ENCODE measurements around the gene KRT6A. TPM values are rescaled to one million over a fixed set of nuclear protein-coding genes. Genes with fewer than 3 reads are reported as not detected.

Gene KRT6A
- total and polyA plus RNA-seq, 2 of the 8 experiments (the other 6 are each of a cell fraction or from before 2014, with no cell fraction given) = 0.11 TPM; not detected in 1

DNA sequence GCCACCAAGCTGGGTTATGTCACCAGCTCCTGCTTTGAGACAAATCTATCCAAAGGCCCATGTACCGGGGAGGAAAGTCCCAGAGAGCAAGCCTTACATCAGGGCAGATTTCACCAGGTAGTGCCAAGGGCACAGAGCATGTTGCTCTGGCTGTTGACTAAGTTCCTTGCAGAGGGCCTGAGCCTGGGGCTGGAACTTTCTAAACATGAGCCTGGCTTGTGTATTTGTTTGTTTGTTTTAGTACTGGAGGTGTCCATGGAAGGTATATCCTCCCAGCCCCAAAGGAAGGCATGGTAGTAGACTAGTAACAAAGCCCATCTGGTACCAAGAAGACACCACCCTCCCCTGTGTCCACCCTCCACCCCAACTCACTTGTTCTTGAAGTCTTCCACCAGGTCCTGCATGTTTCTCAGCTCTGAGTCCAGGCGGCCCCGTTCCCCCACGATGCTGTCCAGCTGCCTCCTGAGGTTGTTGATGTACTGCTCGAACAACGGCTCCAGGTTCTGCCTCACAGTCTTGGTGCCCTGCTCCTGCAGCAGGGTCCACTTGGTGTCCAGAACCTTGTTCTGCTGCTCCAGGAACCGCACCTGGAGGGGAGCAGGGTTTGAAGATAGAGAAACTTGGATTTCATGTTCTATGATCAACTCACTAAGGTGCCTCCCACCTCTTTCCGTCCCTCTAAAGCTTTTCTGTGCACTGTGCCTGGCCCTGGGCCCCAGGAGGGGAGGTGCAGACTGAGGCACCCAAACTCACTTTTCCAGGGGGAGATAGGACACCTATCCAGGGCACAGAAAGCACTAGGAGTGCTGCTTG is 25.7 kb upstream of the KRT6A start:
- no peaks in the 10 kb centered on the region for H3K79me2 ChIP-seq (ENCODE audit: control insufficient read depth in 1 of 2, insufficient read depth in 2 of 2, low read length in 2 of 2)
- H2AK5ac ChIP-seq (ENCODE audit: low read depth, low read length) = no peak overlapping the region
- CTCF ChIA-PET (ENCODE audit: partially characterized antibody) = interaction anchor here (0.9 to 4.5 kb wide), 6 partner anchors 12 to 127 kb away, joined by 3 to 29 read pairs (median 4); no protein-coding TSS in a partner anchor
- no peak overlapping the region for H3K23ac ChIP-seq (ENCODE audit: insufficient read length)
- no peak overlapping the region for H3K9ac ChIP-seq (replicated peaks in 1 of 4; ENCODE audit: extremely low read depth in 1 of 4, low read depth in 3 of 4, low read length in 3 of 4)
- no peaks in the 10 kb centered on the region for H3K36me3 ChIP-seq (ENCODE audit: control insufficient read depth in 2 of 4, insufficient read depth in 4 of 4, low read length in 3 of 4)
- no peaks in the 10 kb centered on the region for H3K23me2 ChIP-seq (ENCODE audit: low read depth, low read length)
- H2BK12ac ChIP-seq (ENCODE audit: low read depth, low read length) = no peak overlapping the region
- no peak overlapping the region for H2BK120ac ChIP-seq (replicated peaks; ENCODE audit: low read depth, low read length)
- TF ChIP-seq SAP30 (IDR thresholded peaks at IDR 0.05; ENCODE audit: insufficient read depth, insufficient replicate concordance, low read length) = no peak
- no peak for TF ChIP-seq GTF2F1 (IDR thresholded peaks at IDR 0.05; ENCODE audit: borderline replicate concordance, low read depth, low read length)
- no peak for TF ChIP-seq CTBP2 (IDR thresholded peaks at IDR 0.05; ENCODE audit: borderline replicate concordance, insufficient read depth, insufficient read length, low read length)
- TF ChIP-seq GABPA (IDR thresholded peaks at IDR 0.05; ENCODE audit: borderline replicate concordance, insufficient read depth, low read length) = no peak
- TF ChIP-seq EZH2 (IDR thresholded peaks at IDR 0.05; ENCODE audit: low read depth, low read length, severe bottlenecking) = no peak
- H4K91ac ChIP-seq (replicated peaks; ENCODE audit: insufficient read length, low read length) = no peak overlapping the region
- POLR2A ChIA-PET (ENCODE audit: partially characterized antibody) = no interaction called here
- no peak overlapping the region for H3K27ac ChIP-seq (ENCODE audit: low read depth, low read length)
- no peak overlapping the region for H2BK20ac ChIP-seq (ENCODE audit: low read length)
- no peak overlapping the region for H3K18ac ChIP-seq (ENCODE audit: extremely low read depth, low read length)
- no peak overlapping the region; the same call in 1 of the 2 replicates for H4K8ac ChIP-seq (ENCODE audit: extremely low read depth, insufficient read depth, low read length)
- H3K56ac ChIP-seq (replicated peaks; ENCODE audit: insufficient read length, low read depth, low read length) = no peak overlapping the region
- no peak for FAIRE-seq
- no peaks in the 10 kb centered on the region for H3K27me3 ChIP-seq (replicated peaks in 1 of 4; ENCODE audit: control insufficient read depth in 3 of 4, extremely low read depth in 1 of 4, insufficient read depth in 3 of 4, low read length in 3 of 4)
- no peak overlapping the region for H4K5ac ChIP-seq (ENCODE audit: insufficient read length, low read depth, low read length)
- H3K9me3 ChIP-seq (ENCODE audit: insufficient read depth in 2 of 2, low read depth in 1 of 2, low read length in 1 of 2) = no peaks in the 10 kb centered on the region; a peak in 1 of 4 replicates
- WGBS, 2 experiments (ENCODE audit: extremely low coverage in 1 of 2, insufficient coverage in 1 of 2, insufficient read length in 1 of 2, insufficient replicate concordance in 2 of 2, low coverage in 1 of 2, low lambda C conversion rate in 2 of 2, missing lambda C conversion rate in 1 of 2) = 90% methylated on average over 8 of the region's 8 CpGs; no CpG with 5 or more reads in 1 of the 2 experiments
- no peak overlapping the region for H3K4me2 ChIP-seq (ENCODE audit: insufficient read depth in 1 of 2, low read depth in 2 of 2, low read length in 2 of 2)
- DNase-seq (ENCODE audit: low read depth in 1 of 2, low spot score in 2 of 2) = peak in 1 of 2 experiments; percentile 11
- no peak overlapping the region for H3K4ac ChIP-seq (replicated peaks; ENCODE audit: insufficient read length, low read depth, low read length)
- no peak overlapping the region for H2BK15ac ChIP-seq (ENCODE audit: low read length)
- no peak overlapping the region for H2BK5ac ChIP-seq (ENCODE audit: low read depth, low read length)
- no peaks in the 10 kb centered on the region for H3K79me1 ChIP-seq (ENCODE audit: low read depth, low read length)
- H3K4me3 ChIP-seq (ENCODE audit: extremely low read depth in 1 of 4, insufficient read depth in 2 of 4, low read depth in 3 of 4, low read length in 4 of 4) = no peak overlapping the region
- no peak overlapping the region for H3K14ac ChIP-seq (ENCODE audit: insufficient read length)
- no peaks in the 10 kb centered on the region for H4K20me1 ChIP-seq (replicated peaks in 1 of 2; ENCODE audit: control insufficient read depth in 1 of 2, insufficient read depth in 2 of 2, low read length in 2 of 2)
- H2AFZ ChIP-seq (ENCODE audit: low read length) = no peak overlapping the region
- H3K4me1 ChIP-seq (replicated peaks in 1 of 4; ENCODE audit: control insufficient read depth in 3 of 4, insufficient read depth in 4 of 4, low read length in 3 of 4) = no peaks in the 10 kb centered on the region; a peak in 1 of 7 replicates
